B cell (primary cell): Measurements from ENCODE around the gene HIP1R.

Experiments used
- EZH2 ChIP-seq: IDR thresholded peaks from 2 replicates; pipeline ENCODE4 v1.6.1; 2012; ENCODE audit warnings: borderline replicate concordance, low read depth, mild to moderate bottlenecking, moderate library complexity, low read length; ENCODE audit not compliant: insufficient read depth, poor library complexity, severe bottlenecking
- TF ChIP-seq, protein P1 (sequence below): fragments of 200-600 bp; IDR thresholded peaks from one replicate; pipeline ENCODE4 v1.8.0; 2022; ENCODE audit warnings: antibody characterized with exemption, mild to moderate bottlenecking

DNA sequence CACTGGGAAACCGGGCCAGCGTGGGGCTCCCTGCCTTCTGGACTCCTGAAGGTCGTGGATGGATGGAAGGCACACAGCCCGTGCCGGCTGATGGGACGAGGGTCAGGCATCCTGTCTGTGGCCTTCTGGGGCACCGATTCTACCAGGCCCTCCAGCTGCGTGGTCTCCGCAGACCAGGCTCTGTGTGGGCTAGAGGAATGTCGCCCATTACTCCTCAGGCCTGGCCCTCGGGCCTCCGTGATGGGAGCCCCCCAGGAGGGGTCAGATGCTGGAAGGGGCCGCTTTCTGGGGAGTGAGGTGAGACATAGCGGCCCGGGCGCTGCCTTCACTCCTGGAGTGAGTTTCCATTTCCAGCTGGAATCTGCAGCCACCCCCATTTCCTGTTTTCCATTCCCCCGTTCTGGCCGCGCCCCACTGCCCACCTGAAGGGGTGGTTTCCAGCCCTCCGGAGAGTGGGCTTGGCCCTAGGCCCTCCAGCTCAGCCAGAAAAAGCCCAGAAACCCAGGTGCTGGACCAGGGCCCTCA, 26.9 kb downstream of the HIP1R start:
- TF ChIP-seq EZH2, result no peak
- TF ChIP-seq, protein P1, sequence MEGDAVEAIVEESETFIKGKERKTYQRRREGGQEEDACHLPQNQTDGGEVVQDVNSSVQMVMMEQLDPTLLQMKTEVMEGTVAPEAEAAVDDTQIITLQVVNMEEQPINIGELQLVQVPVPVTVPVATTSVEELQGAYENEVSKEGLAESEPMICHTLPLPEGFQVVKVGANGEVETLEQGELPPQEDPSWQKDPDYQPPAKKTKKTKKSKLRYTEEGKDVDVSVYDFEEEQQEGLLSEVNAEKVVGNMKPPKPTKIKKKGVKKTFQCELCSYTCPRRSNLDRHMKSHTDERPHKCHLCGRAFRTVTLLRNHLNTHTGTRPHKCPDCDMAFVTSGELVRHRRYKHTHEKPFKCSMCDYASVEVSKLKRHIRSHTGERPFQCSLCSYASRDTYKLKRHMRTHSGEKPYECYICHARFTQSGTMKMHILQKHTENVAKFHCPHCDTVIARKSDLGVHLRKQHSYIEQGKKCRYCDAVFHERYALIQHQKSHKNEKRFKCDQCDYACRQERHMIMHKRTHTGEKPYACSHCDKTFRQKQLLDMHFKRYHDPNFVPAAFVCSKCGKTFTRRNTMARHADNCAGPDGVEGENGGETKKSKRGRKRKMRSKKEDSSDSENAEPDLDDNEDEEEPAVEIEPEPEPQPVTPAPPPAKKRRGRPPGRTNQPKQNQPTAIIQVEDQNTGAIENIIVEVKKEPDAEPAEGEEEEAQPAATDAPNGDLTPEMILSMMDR, result no peak
